IMR-90 (cell line): ENCODE data around the gene ARSJ. TPM values are rescaled to one million over a fixed set of nuclear protein-coding genes. Genes with fewer than 3 reads are reported as not detected.

Experiments used
- ATAC-seq: fragments of 200-7000 bp; cut with Tn5 transposase; 2 replicates; pipeline ENCODE4 v1.9.1; 2020; ENCODE audit warnings: low read depth, mild to moderate bottlenecking, moderate library complexity
- BruUV-seq: library from RNA; stranded (reverse); fragments of 400-500 nt; replicated peaks from 2 replicates; lab custom pipeline; 2021; lab: Mats Ljungman, UMichigan
- CTCF ChIA-PET: fragments of 300-600 bp; formaldehyde crosslinking; extraction: SDS; loops from one replicate; lab custom pipeline; 2021; ENCODE audit warnings: antibody characterized with exemption; lab: Yijun Ruan, JAX
- POLR2A ChIA-PET: fragments of 300-600 bp; sonication (Branson Sonifier 250); formaldehyde crosslinking; loops from one replicate; lab custom pipeline; 2022; ENCODE audit warnings: antibody characterized with exemption; ENCODE audit not compliant: unreplicated experiment; lab: Charles Lee
- DNase-seq: peaks from one replicate; pipeline ENCODE4 v3.0.0; 2013
- H2AFZ ChIP-seq: replicated peaks from 2 replicates; pipeline ENCODE3; 2013; ENCODE audit warnings: low read length, mild to moderate bottlenecking; ENCODE audit not compliant: poor library complexity
- H2AK5ac ChIP-seq: 2 replicates; pipeline ENCODE4 v1.6.1; 2013; ENCODE audit warnings: low read depth, low read length, inconsistent platforms
- H2AK9ac ChIP-seq: replicated peaks from 2 replicates; pipeline ENCODE3; 2013; ENCODE audit warnings: mild to moderate bottlenecking, low read depth, low read length, moderate library complexity; ENCODE audit not compliant: poor library complexity
- H2BK120ac ChIP-seq: 2 replicates; pipeline ENCODE4 v1.6.1; 2013; ENCODE audit warnings: low read depth, low read length, inconsistent platforms
- H2BK15ac ChIP-seq: 3 replicates; pipeline ENCODE4 v1.6.1; 2013; ENCODE audit warnings: low read depth, low read length, inconsistent platforms
- H2BK20ac ChIP-seq: 2 replicates; pipeline ENCODE4 v1.6.1; 2013; ENCODE audit warnings: low read depth, mild to moderate bottlenecking, inconsistent platforms, low read length, moderate library complexity
- H2BK5ac ChIP-seq: 2 replicates; pipeline ENCODE4 v1.6.1; 2013; ENCODE audit warnings: mild to moderate bottlenecking, low read depth, low read length, inconsistent platforms; ENCODE audit not compliant: poor library complexity, severe bottlenecking
- H3K14ac ChIP-seq: replicated peaks from 2 replicates; pipeline ENCODE4 v1.6.1; 2013; ENCODE audit warnings: low read depth, low read length, inconsistent platforms
- H3K18ac ChIP-seq: 2 replicates; pipeline ENCODE4 v1.6.1; 2013; ENCODE audit warnings: low read depth, low read length, control low read depth
- H3K23ac ChIP-seq: 2 replicates; pipeline ENCODE4 v1.6.1; 2013; ENCODE audit warnings: low read depth, low read length, inconsistent platforms
- H3K27ac ChIP-seq: 2 replicates; pipeline ENCODE4 v1.5.1; 2013; ENCODE audit warnings: mild to moderate bottlenecking, control low read depth, low read length; ENCODE audit not compliant: insufficient read depth
- H3K27me3 ChIP-seq: 2 replicates; pipeline ENCODE4 v1.6.1; 2013; ENCODE audit warnings: low read length; ENCODE audit not compliant: control insufficient read depth, insufficient read depth
- H3K36me3 ChIP-seq: 2 replicates; pipeline ENCODE4 v1.6.1; 2013; ENCODE audit warnings: low read length, mixed read lengths; ENCODE audit not compliant: control insufficient read depth, insufficient read depth
- H3K4ac ChIP-seq: 2 replicates; pipeline ENCODE4 v1.6.1; 2013; ENCODE audit warnings: low read depth, low read length, inconsistent platforms
- H3K4me1 ChIP-seq: 2 replicates; pipeline ENCODE4 v1.6.1; 2013; ENCODE audit warnings: low read length, mixed read lengths; ENCODE audit not compliant: control insufficient read depth, insufficient read depth
- H3K4me2 ChIP-seq: 2 replicates; pipeline ENCODE4 v1.6.1; 2013; ENCODE audit warnings: low read depth, mild to moderate bottlenecking, control low read depth, low read length, moderate library complexity
- H3K4me3 ChIP-seq: 2 replicates; pipeline ENCODE4 v1.5.1; 2013; ENCODE audit warnings: low read depth, mild to moderate bottlenecking, control low read depth, low read length, moderate library complexity; ENCODE audit not compliant: insufficient read depth
- H3K56ac ChIP-seq: 2 replicates; pipeline ENCODE4 v1.6.1; 2013; ENCODE audit warnings: low read length, inconsistent platforms; ENCODE audit not compliant: insufficient read depth; ENCODE audit errors: extremely low read depth
- H3K79me1 ChIP-seq, 2 experiments: 2 replicates each; pipeline ENCODE4 v1.6.1; 2013; ENCODE audit warnings: low read length in 2 of 2, inconsistent platforms in 1 of 2, low read depth in 1 of 2
- H3K9ac ChIP-seq: 2 replicates; pipeline ENCODE4 v1.6.1; 2013; ENCODE audit warnings: low read depth, low read length, control low read depth
- H3K9me1 ChIP-seq: 2 replicates; pipeline ENCODE4 v1.6.1; 2013; ENCODE audit warnings: low read length, inconsistent platforms; ENCODE audit not compliant: insufficient read depth
- H3K9me3 ChIP-seq: 2 replicates; pipeline ENCODE4 v1.6.1; 2013; ENCODE audit warnings: low read length; ENCODE audit not compliant: control insufficient read depth, insufficient read depth
- H4K20me1 ChIP-seq: 2 replicates; pipeline ENCODE4 v1.6.1; 2013; ENCODE audit warnings: low read length, inconsistent platforms; ENCODE audit not compliant: insufficient read depth
- H4K5ac ChIP-seq: 2 replicates; pipeline ENCODE4 v1.6.1; 2013; ENCODE audit warnings: mild to moderate bottlenecking, low read depth, low read length, control low read depth
- H4K8ac ChIP-seq, 2 experiments: 2 replicates each; pipeline ENCODE4 v1.6.1; 2013; ENCODE audit warnings: low read depth in 2 of 2, low read length in 2 of 2, control low read depth in 1 of 2, inconsistent platforms in 1 of 2
- H4K91ac ChIP-seq: 2 replicates; pipeline ENCODE4 v1.6.1; 2013; ENCODE audit warnings: low read depth, low read length, inconsistent platforms; ENCODE audit not compliant: insufficient read depth
- CEBPB ChIP-seq: IDR thresholded peaks from 2 replicates; pipeline ENCODE4 v1.6.1; 2012; ENCODE audit warnings: low read depth, low read length, improper control_type of control experiment
- FOS ChIP-seq: fragments of 150-350 bp; IDR thresholded peaks from 2 replicates; pipeline ENCODE4 v1.6.1; 2016; ENCODE audit warnings: low read depth, low read length
- MAFK ChIP-seq: IDR thresholded peaks from 2 replicates; pipeline ENCODE4 v1.6.1; 2012; ENCODE audit warnings: low read depth, low read length, improper control_type of control experiment
- POLR2A ChIP-seq: IDR thresholded peaks from 2 replicates; pipeline ENCODE4 v1.6.1; 2012; ENCODE audit warnings: mild to moderate bottlenecking, low read depth, low read length
- RFX5 ChIP-seq: IDR thresholded peaks from 2 replicates; pipeline ENCODE4 v1.8.0; 2012; ENCODE audit warnings: low read depth, mild to moderate bottlenecking, low read length, moderate library complexity
- WGBS, 2 experiments: methylation state at CpG; one replicate each; pipeline versions ENCODE4 v1.1.5 to v1.1.7; 2013; ENCODE audit warnings: missing lambda C conversion rate in 2 of 2; ENCODE audit not compliant: insufficient read length in 1 of 2; ENCODE audit errors: extremely low coverage in 2 of 2; 5-methylcytosine and 5-hydroxymethylcytosine counted together
- dilution Hi-C: fragments of 300-500 bp; cut with HindIII; formaldehyde crosslinking; loops from one replicate; pipeline ENCODE4 v1.14.3; 2018; ENCODE audit warnings: low sequenced_read_pairs; ENCODE audit not compliant: unreplicated experiment
- in situ Hi-C: fragments of 300-500 bp; cut with MboI; formaldehyde crosslinking; loops from 3 replicates; pipeline ENCODE4 v1.14.3; 2019; ENCODE audit warnings: low sequenced_read_pairs, inconsistent platforms, mixed read lengths
- intact Hi-C: fragments of 100-400 bp; cut with micrococcal nuclease; formaldehyde crosslinking; loops from 2 replicates; pipeline ENCODE4 v1.10.0; 2022
- polyA plus RNA-seq, 3 experiments: library from polyadenylated mRNA; depleted of rRNA; stranded (reverse); fragments of >200 nt; gene quantifications; 2 replicates each; pipeline ENCODE4 v1.2.3, GENCODE V29; 2012; ENCODE audit warnings: low replicate concordance in 1 of 3
- total RNA-seq: library from RNA; depleted of rRNA; stranded (reverse); fragments of >200 nt; gene quantifications from 2 replicates; pipeline ENCODE4 v1.2.3, GENCODE V29; 2012
- TF ChIP-seq, protein P1 (sequence below): conservative IDR thresholded peaks from 2 replicates; pipeline ENCODE4 v1.5.1; 2012; ENCODE audit warnings: mild to moderate bottlenecking, low read depth, low read length, improper control_type of control experiment

Gene ARSJ
- total and polyA plus RNA-seq, 2 of the 4 experiments (the other 2 are of a cell fraction) = 47.7 to 143 TPM

GRCh38 chr4:113919145-113919544, 60.3 kb downstream of the ARSJ start:
- ChIA-PET POLR2A (no interaction called here), CTCF (interaction anchor here (0.7 kb wide), 1 partner anchor 45 kb away, joined by 3 read pairs; no protein-coding TSS in a partner anchor)
- DNase-seq (no peak), ATAC-seq (no peak)
- Histone ChIP-seq H3K9me1 (peaks cover 11% of the 10 kb centered on the region), H3K56ac (no peak overlapping the region), H3K23ac (peak overlapping the region; percentile 70; the same call in 1 of the 2 replicates), H3K9me3 (no peaks in the 10 kb centered on the region), H2BK20ac (no peak overlapping the region), H3K4me2 (no peak overlapping the region), H2AK5ac (no peak overlapping the region), H2BK120ac (no peak overlapping the region), H3K4ac (peak overlapping the region; percentile 63), H2BK5ac (peak overlapping the region; percentile 82), H3K9ac (no peak overlapping the region), H3K18ac (no peak overlapping the region; the same call in 1 of the 2 replicates), H3K27ac (no peak overlapping the region), H2AFZ (no peak overlapping the region), H4K5ac (no peak overlapping the region), H2AK9ac (peak overlapping the region; percentile 31), H3K27me3 (no peaks in the 10 kb centered on the region), H4K20me1 (peaks cover 22% of the 10 kb centered on the region), H4K91ac (no peak overlapping the region), H3K36me3 (no peaks in the 10 kb centered on the region; the same call in 1 of the 2 replicates), H4K8ac (peak overlapping the region in 1 of 2 experiments; percentile 78; a peak in 1 of 4 replicates), H2BK15ac (no peak overlapping the region), H3K14ac (peak overlapping the region; percentile 4; the same call in 1 of the 2 replicates), H3K4me1 (peaks cover 11% of the 10 kb centered on the region), H3K4me3 (no peak overlapping the region), H3K79me1 (peaks cover 37 to 57% of the 10 kb centered on the region in 2 experiments)
- in situ Hi-C loops (no loop called here), dilution Hi-C loops (no loop called here), intact Hi-C loops (loop anchor here (5.0 kb wide), 1 partner anchor 58 kb away; the partner anchor contains the start of gene ARSJ)
- no CpG with 5 or more reads among the region's 5 CpGs for WGBS, 2 experiments
- no TSS peak for BruUV-seq
- no peak for TF ChIP-seq FOS
- TF ChIP-seq, protein P1, sequence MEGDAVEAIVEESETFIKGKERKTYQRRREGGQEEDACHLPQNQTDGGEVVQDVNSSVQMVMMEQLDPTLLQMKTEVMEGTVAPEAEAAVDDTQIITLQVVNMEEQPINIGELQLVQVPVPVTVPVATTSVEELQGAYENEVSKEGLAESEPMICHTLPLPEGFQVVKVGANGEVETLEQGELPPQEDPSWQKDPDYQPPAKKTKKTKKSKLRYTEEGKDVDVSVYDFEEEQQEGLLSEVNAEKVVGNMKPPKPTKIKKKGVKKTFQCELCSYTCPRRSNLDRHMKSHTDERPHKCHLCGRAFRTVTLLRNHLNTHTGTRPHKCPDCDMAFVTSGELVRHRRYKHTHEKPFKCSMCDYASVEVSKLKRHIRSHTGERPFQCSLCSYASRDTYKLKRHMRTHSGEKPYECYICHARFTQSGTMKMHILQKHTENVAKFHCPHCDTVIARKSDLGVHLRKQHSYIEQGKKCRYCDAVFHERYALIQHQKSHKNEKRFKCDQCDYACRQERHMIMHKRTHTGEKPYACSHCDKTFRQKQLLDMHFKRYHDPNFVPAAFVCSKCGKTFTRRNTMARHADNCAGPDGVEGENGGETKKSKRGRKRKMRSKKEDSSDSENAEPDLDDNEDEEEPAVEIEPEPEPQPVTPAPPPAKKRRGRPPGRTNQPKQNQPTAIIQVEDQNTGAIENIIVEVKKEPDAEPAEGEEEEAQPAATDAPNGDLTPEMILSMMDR = no peak
- no peak for TF ChIP-seq RFX5
- TF ChIP-seq CEBPB = no peak
- no peak for TF ChIP-seq POLR2A
- TF ChIP-seq MAFK = no peak
